H1 (cell line): ENCODE measurements around the gene NDUFA7. TPM values are rescaled to one million over a fixed set of nuclear protein-coding genes. Genes with fewer than 3 reads are reported as not detected.
"Not testable (repeated sequence)": the region's sequence is repeated elsewhere in the genome, so short reads cannot be mapped to it uniquely, and the experiment has no call there.

Experiments used
- CTCF ChIA-PET: fragments of 300-600 bp; sonication (Branson Sonifier 250); formaldehyde crosslinking; loops from one replicate; lab custom pipeline; 2021; ENCODE audit not compliant: partially characterized antibody; lab: Charles Lee
- POLR2A ChIA-PET: fragments of 300-600 bp; sonication (Branson Sonifier 250); formaldehyde crosslinking; loops from one replicate; lab custom pipeline; 2021; ENCODE audit warnings: inconsistent platforms; ENCODE audit not compliant: partially characterized antibody; lab: Charles Lee
- DNase-seq, 2 experiments: peaks; one replicate each; pipeline versions ENCODE4 v3.0.0 to v3.0.0-alpha.2; 2010 to 2022; ENCODE audit warnings: low spot score in 2 of 2, low read depth in 1 of 2, mixed read lengths in 1 of 2
- FAIRE-seq: peaks from 2 replicates; lab custom pipeline; 2011; peaks lifted over from hg19 to GRCh38; lab: Jason Lieb, UNC
- H2AFZ ChIP-seq: 2 replicates; pipeline ENCODE4 v1.8.1; 2012; ENCODE audit warnings: low read length, inconsistent platforms
- H2AK5ac ChIP-seq: 2 replicates; pipeline ENCODE4 v1.6.1; 2013; ENCODE audit warnings: low read depth, low read length
- H2BK120ac ChIP-seq: replicated peaks from 2 replicates; pipeline ENCODE3; 2013; ENCODE audit warnings: low read depth, low read length, inconsistent platforms
- H2BK12ac ChIP-seq: 2 replicates; pipeline ENCODE4 v1.6.1; 2013; ENCODE audit warnings: low read depth, low read length
- H2BK15ac ChIP-seq: 2 replicates; pipeline ENCODE4 v1.6.1; 2013; ENCODE audit warnings: low read length
- H2BK20ac ChIP-seq: 2 replicates; pipeline ENCODE4 v1.6.1; 2013; ENCODE audit warnings: low read length
- H2BK5ac ChIP-seq: 2 replicates; pipeline ENCODE4 v1.6.1; 2013; ENCODE audit warnings: low read depth, low read length
- H3K14ac ChIP-seq: 2 replicates; pipeline ENCODE4 v1.6.1; 2013; ENCODE audit warnings: inconsistent platforms; ENCODE audit not compliant: insufficient read length
- H3K18ac ChIP-seq: 2 replicates; pipeline ENCODE4 v1.6.1; 2013; ENCODE audit warnings: low read length; ENCODE audit errors: extremely low read depth
- H3K23ac ChIP-seq: 2 replicates; pipeline ENCODE4 v1.6.1; 2013; ENCODE audit warnings: inconsistent platforms; ENCODE audit not compliant: insufficient read length
- H3K23me2 ChIP-seq: 2 replicates; pipeline ENCODE4 v1.6.1; 2013; ENCODE audit warnings: low read depth, low read length
- H3K27ac ChIP-seq: 2 replicates; pipeline ENCODE4 v1.6.1; 2011; ENCODE audit warnings: low read depth, low read length, inconsistent platforms
- H3K27me3 ChIP-seq, 4 experiments: replicated peaks in 1 of 4; 1 replicate in 1 of 4; 2 replicates in 3 of 4; pipeline versions ENCODE4 v1.6.1 to v1.8.1; 2011 to 2013; ENCODE audit warnings: low read length in 3 of 4, mild to moderate bottlenecking in 3 of 4, inconsistent platforms in 2 of 4, mixed read lengths in 2 of 4, moderate library complexity in 1 of 4; ENCODE audit not compliant: control insufficient read depth in 3 of 4, insufficient read depth in 3 of 4; ENCODE audit errors: extremely low read depth in 1 of 4
- H3K36me3 ChIP-seq, 4 experiments: 2 replicates each; pipeline versions ENCODE4 v1.6.1 to v1.8.1; 2011 to 2013; ENCODE audit warnings: mild to moderate bottlenecking in 4 of 4, low read length in 3 of 4, moderate library complexity in 2 of 4, control low read depth in 1 of 4, inconsistent platforms in 1 of 4; ENCODE audit not compliant: insufficient read depth in 4 of 4, control insufficient read depth in 2 of 4
- H3K4ac ChIP-seq: replicated peaks from 2 replicates; pipeline ENCODE3; 2013; ENCODE audit warnings: low read length, low read depth, mixed read lengths, inconsistent platforms; ENCODE audit not compliant: insufficient read length
- H3K4me1 ChIP-seq, 4 experiments: replicated peaks in 1 of 4; 1 replicate in 1 of 4; 2 replicates in 3 of 4; pipeline versions ENCODE4 v1.6.1 to v1.8.1; 2011 to 2013; ENCODE audit warnings: low read length in 3 of 4, inconsistent platforms in 2 of 4, mixed read lengths in 1 of 4; ENCODE audit not compliant: insufficient read depth in 4 of 4, control insufficient read depth in 3 of 4
- H3K4me2 ChIP-seq, 2 experiments: 2 replicates each; pipeline versions ENCODE4 v1.6.1 to v1.8.1; 2011 to 2013; ENCODE audit warnings: low read depth in 2 of 2, low read length in 2 of 2, control low read depth in 1 of 2, inconsistent platforms in 1 of 2, mild to moderate bottlenecking in 1 of 2; ENCODE audit not compliant: insufficient read depth in 1 of 2
- H3K4me3 ChIP-seq, 4 experiments: fragments of 200-600, 300-600 bp in 1 of 4; sonication (generic), shearing (Covaris generic), sonication (Bioruptor Twin) in 1 of 4; 2 replicates each; pipeline versions ENCODE4 v1.5.1 to v1.8.1; 2011 to 2016; ENCODE audit warnings: low read length in 4 of 4, low read depth in 3 of 4, control low read depth in 2 of 4, inconsistent platforms in 2 of 4, mild to moderate bottlenecking in 2 of 4, mixed read lengths in 1 of 4, moderate library complexity in 1 of 4; ENCODE audit not compliant: insufficient read depth in 2 of 4; ENCODE audit errors: extremely low read depth in 1 of 4
- H3K56ac ChIP-seq: replicated peaks from 2 replicates; pipeline ENCODE3; 2013; ENCODE audit warnings: low read depth, mild to moderate bottlenecking, mixed read lengths, low read length, inconsistent platforms; ENCODE audit not compliant: insufficient read length
- H3K79me1 ChIP-seq: 2 replicates; pipeline ENCODE4 v1.6.1; 2013; ENCODE audit warnings: low read depth, low read length, control low read depth
- H3K79me2 ChIP-seq, 2 experiments: 2 replicates each; pipeline versions ENCODE4 v1.6.1 to v1.8.1; 2012 to 2013; ENCODE audit warnings: low read length in 2 of 2, mild to moderate bottlenecking in 2 of 2, inconsistent platforms in 1 of 2; ENCODE audit not compliant: insufficient read depth in 2 of 2, control insufficient read depth in 1 of 2
- H3K9ac ChIP-seq, 4 experiments: replicated peaks in 1 of 4; 1 replicate in 1 of 4; 2 replicates in 3 of 4; pipeline versions ENCODE4 v1.6.1 to v1.8.1; 2011 to 2013; ENCODE audit warnings: low read depth in 3 of 4, low read length in 3 of 4, control low read depth in 2 of 4, mild to moderate bottlenecking in 2 of 4, moderate library complexity in 2 of 4, inconsistent platforms in 1 of 4; ENCODE audit errors: extremely low read depth in 1 of 4
- H3K9me3 ChIP-seq, 2 experiments: 2 replicates each; pipeline versions ENCODE4 v1.6.1 to v1.8.1; 2012 to 2013; ENCODE audit warnings: mild to moderate bottlenecking in 2 of 2, moderate library complexity in 2 of 2, control low read depth in 1 of 2, inconsistent platforms in 1 of 2, low read depth in 1 of 2, low read length in 1 of 2, mixed read lengths in 1 of 2; ENCODE audit not compliant: insufficient read depth in 2 of 2
- H4K20me1 ChIP-seq, 2 experiments: replicated peaks in 1 of 2; 2 replicates each; pipeline versions ENCODE3 to v1.8.1; 2011 to 2013; ENCODE audit warnings: inconsistent platforms in 2 of 2, low read length in 2 of 2, mild to moderate bottlenecking in 1 of 2; ENCODE audit not compliant: insufficient read depth in 2 of 2, control insufficient read depth in 1 of 2
- H4K5ac ChIP-seq: 2 replicates; pipeline ENCODE4 v1.6.1; 2013; ENCODE audit warnings: low read length, low read depth, mixed read lengths, inconsistent platforms; ENCODE audit not compliant: insufficient read length
- H4K8ac ChIP-seq: 2 replicates; pipeline ENCODE4 v1.8.0; 2013; ENCODE audit warnings: mild to moderate bottlenecking, moderate library complexity, low read length, inconsistent platforms; ENCODE audit not compliant: insufficient read depth; ENCODE audit errors: extremely low read depth
- H4K91ac ChIP-seq: replicated peaks from 2 replicates; pipeline ENCODE3; 2013; ENCODE audit warnings: low read length, mixed read lengths, inconsistent platforms; ENCODE audit not compliant: insufficient read length
- RAD21 ChIP-seq, 2 experiments: IDR thresholded peaks in 1 of 2; conservative IDR thresholded peaks in 1 of 2; 2 replicates each; pipeline ENCODE4 v1.6.1; 2011; ENCODE audit warnings: low read depth in 2 of 2, low read length in 2 of 2, improper control_type of control experiment in 1 of 2, inconsistent platforms in 1 of 2, mild to moderate bottlenecking in 1 of 2, moderate library complexity in 1 of 2
- WGBS, 2 experiments: shearing (Covaris generic) in 1 of 2; methylation state at CpG; one replicate each; pipeline versions ENCODE4 v1.1.6 to v1.1.7; 2013 to 2015; ENCODE audit warnings: low lambda C conversion rate in 2 of 2, mixed read lengths in 2 of 2, inconsistent platforms in 1 of 2, low coverage in 1 of 2, missing lambda C conversion rate in 1 of 2; ENCODE audit not compliant: insufficient replicate concordance in 2 of 2, insufficient coverage in 1 of 2, insufficient read length in 1 of 2; ENCODE audit errors: extremely low coverage in 1 of 2, missing lambda C conversion rate in 1 of 2; 5-methylcytosine and 5-hydroxymethylcytosine counted together
- polyA plus RNA-seq, 7 experiments: library from polyadenylated mRNA; depleted of rRNA in 3 of 7; stranded (reverse) in 5 of 7; unstranded in 2 of 7; fragments of >200 nt in 5 of 7; fragments of 200-250 nt in 2 of 7; gene quantifications; 1 replicate in 5 of 7; 2 replicates in 1 of 7; 4 replicates in 1 of 7; pipeline versions ENCODE4 v1.2.1 to v1.2.3, GENCODE V29; 2011 to 2013; ENCODE audit warnings: missing spikeins in 2 of 7, mixed read lengths in 2 of 7
- total RNA-seq: library from RNA; stranded (reverse); fragmentation: NEBNext Ultra II Directional; extraction: Animal tissue kit (Norgen Biotek cat#: 25700); gene quantifications from 2 replicates; pipeline ENCODE4 v1.2.1, GENCODE V29; 2021

The NDUFA7 gene
- total and polyA plus RNA-seq, 2 of the 8 experiments (the other 6 are each of a cell fraction or from before 2014, with no cell fraction given) = 54.4 to 286 TPM

- not testable (repeated sequence) for H4K8ac ChIP-seq, H3K56ac ChIP-seq, H2AK5ac ChIP-seq, H3K27ac ChIP-seq, H2BK20ac ChIP-seq, DNase-seq, H3K4ac ChIP-seq, H3K4me2 ChIP-seq, FAIRE-seq, H3K27me3 ChIP-seq, H3K23ac ChIP-seq, H3K18ac ChIP-seq, H2BK120ac ChIP-seq, H2BK12ac ChIP-seq, H4K5ac ChIP-seq, H3K9ac ChIP-seq, H3K79me1 ChIP-seq, H3K4me3 ChIP-seq, H3K14ac ChIP-seq, H2BK5ac ChIP-seq, H2BK15ac ChIP-seq, H3K9me3 ChIP-seq, H2AFZ ChIP-seq, H4K91ac ChIP-seq
- H4K20me1 ChIP-seq = peaks cover 5 to 12% of the 10 kb centered on the region in 2 experiments
- ChIA-PET POLR2A (interaction anchor here (25.3 to 27.1 kb wide), 2 partner anchors 5 to 10 kb away, joined by 583 read pairs; partner anchors contain the start of genes CD320, NDUFA7 and RPS28), CTCF (interaction anchor here (0.6 to 1.9 kb wide), 12 partner anchors 8 to 376 kb away, joined by 3 to 8 read pairs (median 4); partner anchors contain the start of gene TIMM44)
- H3K4me1 ChIP-seq = peaks cover 0 to 17% (median 9%) of the 10 kb centered on the region in 4 experiments; a peak in 6 of 7 replicates
- WGBS, 2 experiments = 87% methylated on average over 9 of the region's 9 CpGs; no CpG with 5 or more reads in 1 of the 2 experiments
- H3K36me3 ChIP-seq = peaks cover 15 to 35% (median 25%) of the 10 kb centered on the region in 4 experiments
- peaks cover 0 to 33% of the 10 kb centered on the region in 2 experiments; a peak in 2 of 4 replicates for H3K79me2 ChIP-seq
- peaks cover 15% of the 10 kb centered on the region for H3K23me2 ChIP-seq
- peak in 1 of 2 experiments; percentile 20; a peak in 1 of 4 replicates for TF ChIP-seq RAD21 (IDR thresholded peaks at IDR 0.05 in 1 of 2, conservative IDR thresholded peaks at IDR 0.05 in 1 of 2; ENCODE audit: low read depth in 2 of 2, low read length in 2 of 2)
Observed at GRCh38 chr19:8318835-8319234, 2.3 kb downstream of the NDUFA7 start.
